Measurements from ENCODE around the gene CUEDC2. TPM values are rescaled to one million over a fixed set of nuclear protein-coding genes. Genes with fewer than 3 reads are reported as not detected.

CUEDC2 gene
- total RNA-seq, 1 donor from 2014 or later, result 81.3 TPM

GRCh38 chr10:102408728-102409603 is 23.4 kb downstream of the CUEDC2 start:
- peaks cover 36% of the 10 kb centered on the region for H3K27me3 Mint-ChIP-seq (ENCODE audit: unreplicated experiment)
- no peak overlapping the region for H3K27ac Mint-ChIP-seq (ENCODE audit: unreplicated experiment)
- DNase-seq (ENCODE audit: extremely low spot score, unreplicated experiment), result no peak
- peak overlapping the region; percentile 52 for H3K4me3 Mint-ChIP-seq (ENCODE audit: unreplicated experiment)
- H3K4me1 Mint-ChIP-seq (ENCODE audit: unreplicated experiment), result peaks cover 20% of the 10 kb centered on the region
- H3K9me3 Mint-ChIP-seq (ENCODE audit: unreplicated experiment), result no peaks in the 10 kb centered on the region
- peaks cover 3% of the 10 kb centered on the region for H3K36me3 Mint-ChIP-seq (ENCODE audit: unreplicated experiment)
- TF ChIP-seq, protein P1, sequence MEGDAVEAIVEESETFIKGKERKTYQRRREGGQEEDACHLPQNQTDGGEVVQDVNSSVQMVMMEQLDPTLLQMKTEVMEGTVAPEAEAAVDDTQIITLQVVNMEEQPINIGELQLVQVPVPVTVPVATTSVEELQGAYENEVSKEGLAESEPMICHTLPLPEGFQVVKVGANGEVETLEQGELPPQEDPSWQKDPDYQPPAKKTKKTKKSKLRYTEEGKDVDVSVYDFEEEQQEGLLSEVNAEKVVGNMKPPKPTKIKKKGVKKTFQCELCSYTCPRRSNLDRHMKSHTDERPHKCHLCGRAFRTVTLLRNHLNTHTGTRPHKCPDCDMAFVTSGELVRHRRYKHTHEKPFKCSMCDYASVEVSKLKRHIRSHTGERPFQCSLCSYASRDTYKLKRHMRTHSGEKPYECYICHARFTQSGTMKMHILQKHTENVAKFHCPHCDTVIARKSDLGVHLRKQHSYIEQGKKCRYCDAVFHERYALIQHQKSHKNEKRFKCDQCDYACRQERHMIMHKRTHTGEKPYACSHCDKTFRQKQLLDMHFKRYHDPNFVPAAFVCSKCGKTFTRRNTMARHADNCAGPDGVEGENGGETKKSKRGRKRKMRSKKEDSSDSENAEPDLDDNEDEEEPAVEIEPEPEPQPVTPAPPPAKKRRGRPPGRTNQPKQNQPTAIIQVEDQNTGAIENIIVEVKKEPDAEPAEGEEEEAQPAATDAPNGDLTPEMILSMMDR (IDR thresholded peaks at IDR 0.05), result no peak

DNA sequence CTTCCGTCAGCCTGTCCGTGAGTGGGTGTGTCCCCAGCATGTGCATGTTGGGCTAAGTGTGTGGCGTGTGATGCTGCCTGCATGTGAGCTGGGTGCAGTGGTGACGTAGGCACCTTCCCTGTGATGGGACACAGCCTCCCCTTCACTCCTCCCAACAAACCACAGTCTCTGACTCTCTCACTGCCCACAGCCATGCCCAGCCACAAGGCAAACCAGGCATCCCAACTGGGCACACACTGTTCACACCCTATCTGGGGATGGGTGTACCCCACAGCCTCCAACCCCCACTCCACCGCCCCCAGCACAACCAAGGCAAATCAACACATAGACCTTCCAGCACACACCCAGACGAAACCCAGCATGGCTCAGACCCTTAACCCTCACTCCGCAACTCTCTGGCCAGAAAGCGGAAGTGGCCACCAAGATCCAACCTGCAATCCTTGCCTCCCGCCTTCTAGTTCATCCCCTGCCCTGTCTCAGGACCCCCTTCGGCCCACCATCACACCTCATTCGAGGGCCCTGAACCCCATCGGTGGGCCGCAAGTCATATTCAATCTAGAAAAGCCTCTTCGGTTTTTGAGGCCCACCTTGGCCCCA is 24.1 kb downstream of the CUEDC2 start:
- Mint-ChIP-seq H3K4me1 (ENCODE audit: unreplicated experiment) (peaks cover 20% of the 10 kb centered on the region), H3K27ac (ENCODE audit: unreplicated experiment) (no peak overlapping the region)
- TF ChIP-seq, protein P1 (IDR thresholded peaks at IDR 0.05), result no peak

GRCh38 chr10:102407425-102408130 is 24.8 kb downstream of the CUEDC2 start:
- Mint-ChIP-seq H3K27ac (ENCODE audit: unreplicated experiment) (no peak overlapping the region), H3K9me3 (ENCODE audit: unreplicated experiment) (no peaks in the 10 kb centered on the region), H3K36me3 (ENCODE audit: unreplicated experiment) (peaks cover 3% of the 10 kb centered on the region), H3K4me1 (ENCODE audit: unreplicated experiment) (peaks cover 20% of the 10 kb centered on the region), H3K4me3 (ENCODE audit: unreplicated experiment) (no peak overlapping the region), H3K27me3 (ENCODE audit: unreplicated experiment) (peaks cover 35% of the 10 kb centered on the region)
- TF ChIP-seq, protein P1 (IDR thresholded peaks at IDR 0.05), result no peak
- no peak for DNase-seq (ENCODE audit: extremely low spot score, unreplicated experiment)

More for the DNA sequence above, 24.1 kb downstream of the CUEDC2 start:
- Mint-ChIP-seq H3K4me3 (ENCODE audit: unreplicated experiment) (peak overlapping the region; percentile 61), H3K36me3 (ENCODE audit: unreplicated experiment) (peaks cover 3% of the 10 kb centered on the region), H3K9me3 (ENCODE audit: unreplicated experiment) (no peaks in the 10 kb centered on the region), H3K27me3 (ENCODE audit: unreplicated experiment) (peaks cover 36% of the 10 kb centered on the region)
- no peak for DNase-seq (ENCODE audit: extremely low spot score, unreplicated experiment)

GRCh38 chr10:102406815-102407214 is 25.6 kb downstream of the CUEDC2 start:
- DNase-seq (ENCODE audit: extremely low spot score, unreplicated experiment), result no peak
- TF ChIP-seq, protein P1 (IDR thresholded peaks at IDR 0.05), result no peak
- Mint-ChIP-seq H3K4me1 (ENCODE audit: unreplicated experiment) (peaks cover 20% of the 10 kb centered on the region), H3K36me3 (ENCODE audit: unreplicated experiment) (peaks cover 3% of the 10 kb centered on the region), H3K27ac (ENCODE audit: unreplicated experiment) (no peak overlapping the region), H3K4me3 (ENCODE audit: unreplicated experiment) (no peak overlapping the region), H3K27me3 (ENCODE audit: unreplicated experiment) (peaks cover 30% of the 10 kb centered on the region), H3K9me3 (ENCODE audit: unreplicated experiment) (no peaks in the 10 kb centered on the region)
